Posterior vena cava (tissue), 2 donors: ENCODE measurements around the gene PPP1R16B. TPM values are rescaled to one million over a fixed set of nuclear protein-coding genes. Genes with fewer than 3 reads are reported as not detected.
"Not testable (repeated sequence)": the region's sequence is repeated elsewhere in the genome, so short reads cannot be mapped to it uniquely, and the experiment has no call there.

ENCODE experiments used
- DNase-seq: peaks from one replicate; pipeline ENCODE4 v3.0.0-alpha.2; 2020; ENCODE audit warnings: low spot score
- intact Hi-C, 2 donors: fragments of 100-400 bp; cut with DNase I; formaldehyde crosslinking; loops; one replicate each; pipeline versions ENCODE4 v1.14.1 to v1.14.2; 2022 to 2023
- total RNA-seq, 2 donors: library from RNA; stranded (reverse); fragmentation: NEBNext Ultra II Directional; extraction: Animal tissue kit (Norgen Biotek cat#: 25700); gene quantifications; one replicate each; pipeline ENCODE4 v1.2.1, GENCODE V29; 2021
- donor health status: DM: yes; HTN: yes; CAD: no.
- donor health status: DM: yes; HTN: yes; CAD: no.

PPP1R16B gene
- total RNA-seq, 2 donors from 2014 or later, result 8.5 to 11.7 TPM

GRCh38 chr20:38790200-38791053, 15.1 kb upstream of the PPP1R16B start:
- intact Hi-C loops, result no loop called here
- DNase-seq, result no peak

- intact Hi-C loops, result no loop called here
- DNase-seq, result no peak
Observed at GRCh38 chr20:38791291-38791690, 14.2 kb upstream of the PPP1R16B start.

- intact Hi-C loops, result no loop called here
- DNase-seq, result no peak
Observed at GRCh38 chr20:38791940-38792339, 13.6 kb upstream of the PPP1R16B start.

GRCh38 chr20:38794057-38794456, 11.4 kb upstream of the PPP1R16B start:
- intact Hi-C loops, result not testable (repeated sequence)

GRCh38 chr20:38798266-38798665, 7.2 kb upstream of the PPP1R16B start:
- DNase-seq, result no peak
- intact Hi-C loops, result no loop called here

More at GRCh38 chr20:38794057-38794456, 11.4 kb upstream of the PPP1R16B start:
- DNase-seq, result not testable (repeated sequence)

GRCh38 chr20:38799203-38799602, 6.3 kb upstream of the PPP1R16B start:
- no peak for DNase-seq
- intact Hi-C loops, result no loop called here

- DNase-seq, result no peak
- intact Hi-C loops, result no loop called here
Observed at GRCh38 chr20:38800882-38801281, 4.6 kb upstream of the PPP1R16B start.

GRCh38 chr20:38804221-38804620, 1.3 kb upstream of the PPP1R16B start:
- no peak for DNase-seq
- intact Hi-C loops, result no loop called here

- DNase-seq, result no peak
- intact Hi-C loops, result no loop called here
Observed at GRCh38 chr20:38804682-38805501, 605 bp upstream of the PPP1R16B start.

- no peak for DNase-seq
- intact Hi-C loops, result no loop called here
Observed at GRCh38 chr20:38805958-38806854, 709 bp downstream of the PPP1R16B start.

GRCh38 chr20:38806855-38807655, 1.6 kb downstream of the PPP1R16B start:
- DNase-seq, result no peak
- intact Hi-C loops, result no loop called here

- intact Hi-C loops, result no loop called here
- DNase-seq, result no peak
Observed at GRCh38 chr20:38809942-38810341, 4.4 kb downstream of the PPP1R16B start.

GRCh38 chr20:38810926-38811630, 5.6 kb downstream of the PPP1R16B start:
- no peak for DNase-seq
- intact Hi-C loops, result no loop called here

GRCh38 chr20:38811769-38812168, 6.3 kb downstream of the PPP1R16B start:
- intact Hi-C loops, result no loop called here
- DNase-seq, result no peak

GRCh38 chr20:38812182-38812581, 6.7 kb downstream of the PPP1R16B start:
- intact Hi-C loops, result no loop called here
- DNase-seq, result no peak

GRCh38 chr20:38812709-38813573, 7.4 kb downstream of the PPP1R16B start:
- intact Hi-C loops, result no loop called here
- DNase-seq, result no peak

GRCh38 chr20:38813574-38813962, 8.1 kb downstream of the PPP1R16B start:
- DNase-seq, intact Hi-C loops: not testable (repeated sequence)
